Kidney epithelial cell (primary cell): ENCODE data around the gene LCORL. TPM values are rescaled to one million over a fixed set of nuclear protein-coding genes. Genes with fewer than 3 reads are reported as not detected.

Experiments
- DNase-seq: peaks from one replicate; pipeline ENCODE4 v3.0.0-alpha.2; 2010; ENCODE audit warnings: low read depth
- H3K27me3 ChIP-seq: 2 replicates; pipeline ENCODE4 v1.6.0; 2011; ENCODE audit warnings: low read length; ENCODE audit not compliant: control insufficient read depth, insufficient read depth
- H3K36me3 ChIP-seq: 2 replicates; pipeline ENCODE4 v1.5.1; 2011; ENCODE audit warnings: low read length; ENCODE audit not compliant: control insufficient read depth, insufficient read depth
- H3K4me3 ChIP-seq: 2 replicates; pipeline ENCODE4 v1.5.1; 2011; ENCODE audit warnings: low read depth, mild to moderate bottlenecking, control low read depth, low read length
- CTCF ChIP-seq: IDR thresholded peaks from 2 replicates; pipeline ENCODE4 v1.5.1; 2011; ENCODE audit warnings: mild to moderate bottlenecking, moderate library complexity, low read length, control low read depth, inconsistent platforms; ENCODE audit not compliant: insufficient read depth, poor library complexity, severe bottlenecking
- total RNA-seq: library from RNA; depleted of rRNA; stranded (reverse); fragments of >200 nt; gene quantifications from 2 replicates; pipeline ENCODE4 v1.2.3, GENCODE V29; 2015

The LCORL gene
- total RNA-seq, 1 donor from 2014 or later, result 35.2 TPM

DNA sequence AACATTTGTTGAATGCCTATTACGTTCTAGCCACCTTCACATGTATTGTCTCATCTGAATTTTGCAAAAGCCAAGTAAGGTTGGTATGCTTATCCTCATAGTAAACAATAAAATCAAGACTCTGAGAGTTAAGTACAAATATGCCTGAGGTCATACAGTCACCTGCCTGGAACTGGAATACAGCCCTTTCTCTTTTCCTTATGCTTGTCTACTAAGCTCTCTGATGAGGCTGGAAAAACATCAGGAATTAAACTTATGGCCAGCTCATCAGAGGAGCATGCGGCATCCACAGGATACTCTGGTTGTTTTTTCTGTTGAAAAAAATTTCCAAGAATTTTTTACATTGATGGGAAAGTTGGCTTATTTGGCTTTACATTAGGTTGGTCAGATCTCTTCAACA lies 175.3 kb downstream of the LCORL start:
- H3K27me3 ChIP-seq, result no peaks in the 10 kb centered on the region
- TF ChIP-seq CTCF, result no peak
- no peak for DNase-seq
- no peaks in the 10 kb centered on the region for H3K36me3 ChIP-seq
- H3K4me3 ChIP-seq, result no peak overlapping the region

DNA sequence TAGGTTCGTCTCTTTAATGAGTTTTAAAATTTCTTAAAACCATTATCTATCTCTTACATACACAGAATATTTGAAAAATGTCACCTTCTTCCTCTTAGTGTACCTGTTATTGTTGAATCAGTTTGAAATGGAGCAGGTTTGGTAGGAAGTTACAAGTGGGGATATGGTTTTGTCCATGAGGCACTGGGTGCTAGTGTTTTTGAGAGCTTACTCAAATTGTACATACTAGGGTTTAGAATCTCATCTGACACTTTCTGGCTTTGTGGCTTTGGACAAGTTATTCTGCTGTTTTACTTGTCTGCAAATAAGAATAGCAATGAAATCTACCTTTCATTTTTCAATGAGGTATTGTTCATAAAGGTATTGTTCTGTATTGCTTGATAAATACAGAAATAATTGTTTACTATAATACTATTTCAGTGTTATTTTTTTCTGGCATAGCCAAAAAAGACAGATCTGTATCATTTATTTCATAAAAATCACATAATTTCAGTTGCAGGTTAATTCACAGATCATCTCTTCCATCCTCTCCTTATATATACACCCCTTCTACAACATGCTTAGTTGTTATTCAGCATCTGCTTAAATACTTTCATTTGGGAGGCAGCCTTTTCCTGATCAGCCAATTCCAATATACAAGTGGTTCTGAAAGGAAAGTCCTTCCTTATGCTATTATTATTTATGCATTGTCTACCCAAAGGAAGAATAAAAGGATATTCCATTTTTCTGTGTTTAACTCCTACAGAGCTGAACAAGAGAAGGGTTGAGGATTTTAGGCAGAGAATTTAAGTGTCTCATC lies 197.5 kb downstream of the LCORL start:
- Histone ChIP-seq H3K4me3 (no peak overlapping the region), H3K27me3 (no peaks in the 10 kb centered on the region), H3K36me3 (no peaks in the 10 kb centered on the region)
- no peak for DNase-seq
- TF ChIP-seq CTCF, result no peak

DNA sequence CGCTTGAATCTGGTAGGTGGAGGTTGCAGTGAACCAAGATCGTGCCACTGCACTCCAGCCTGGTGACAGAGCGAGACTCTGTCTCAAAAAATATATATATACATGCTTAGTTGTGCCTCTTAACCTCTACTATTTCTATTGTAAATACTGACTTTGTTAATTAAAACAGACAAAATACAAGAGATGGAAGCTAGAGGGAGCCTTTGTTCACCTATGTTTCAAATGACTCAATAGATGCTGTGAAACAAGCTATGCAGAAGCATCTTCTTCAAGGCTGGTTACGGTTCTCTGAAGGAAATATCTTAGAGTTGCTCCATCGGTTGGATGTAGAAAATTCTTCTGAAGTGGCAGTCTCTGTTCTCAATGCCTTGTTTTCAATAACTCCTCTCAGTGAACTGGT lies 204.5 kb downstream of the LCORL start:
- peak; percentile 34 for DNase-seq
- TF ChIP-seq CTCF, result peak; percentile 47
- Histone ChIP-seq H3K4me3 (no peak overlapping the region), H3K27me3 (no peaks in the 10 kb centered on the region), H3K36me3 (no peaks in the 10 kb centered on the region)

DNA sequence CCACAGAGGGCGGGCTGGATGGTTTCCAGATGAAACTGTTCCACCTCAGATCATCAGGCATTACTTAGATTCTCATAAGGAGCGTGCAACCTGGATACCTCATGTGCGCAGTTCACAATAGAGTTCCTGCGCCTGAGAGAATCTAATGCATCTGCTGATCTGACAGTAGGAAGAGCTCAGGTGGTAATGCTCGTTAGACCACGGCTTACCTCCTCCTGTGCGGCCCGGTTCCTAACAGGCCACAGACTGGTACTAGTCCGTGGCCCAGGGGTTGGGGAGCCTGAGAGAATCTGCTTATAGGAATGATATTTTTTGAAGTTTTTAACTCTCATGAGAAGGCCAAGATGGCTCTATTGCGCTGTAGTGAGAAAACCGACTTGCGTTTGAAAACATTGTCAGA lies 205.4 kb downstream of the LCORL start:
- no peak for DNase-seq
- no peaks in the 10 kb centered on the region for H3K36me3 ChIP-seq
- H3K27me3 ChIP-seq, result no peaks in the 10 kb centered on the region
- no peak overlapping the region for H3K4me3 ChIP-seq
- no peak for TF ChIP-seq CTCF

DNA sequence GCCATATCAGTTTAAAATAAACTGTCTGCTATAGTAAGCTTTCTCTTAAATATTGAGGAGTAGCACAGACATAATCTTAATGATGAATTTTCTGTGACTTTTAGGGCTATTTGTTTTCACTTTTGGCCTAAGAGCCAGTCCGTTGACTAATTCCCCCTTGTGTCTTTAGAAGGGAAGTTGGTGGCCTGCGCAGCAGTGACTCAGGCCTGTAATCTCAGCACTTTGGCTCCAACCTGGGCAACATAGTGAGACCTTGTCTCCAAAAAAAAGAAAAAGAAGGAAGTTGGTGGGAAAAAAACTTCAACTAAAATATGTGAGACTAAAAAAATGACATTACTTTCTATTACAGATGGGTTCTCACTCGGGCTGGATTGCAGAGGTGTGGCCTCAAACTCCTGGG lies 207.4 kb downstream of the LCORL start:
- H3K36me3 ChIP-seq, result no peaks in the 10 kb centered on the region
- no peak for DNase-seq
- no peaks in the 10 kb centered on the region for H3K27me3 ChIP-seq
- TF ChIP-seq CTCF, result no peak
- no peak overlapping the region for H3K4me3 ChIP-seq

GRCh38 chr4:17812801-17813200 lies 208.8 kb downstream of the LCORL start:
- Histone ChIP-seq H3K27me3 (no peaks in the 10 kb centered on the region), H3K36me3 (no peaks in the 10 kb centered on the region), H3K4me3 (peak overlapping the region; percentile 5)
- no peak for DNase-seq
- no peak for TF ChIP-seq CTCF
